CD14-positive monocyte (primary cell): ENCODE measurements around the gene TOMM40. TPM values are rescaled to one million over a fixed set of nuclear protein-coding genes. Genes with fewer than 3 reads are reported as not detected.
A peak's percentile ranks its signal among the peaks of the same experiment; 100 is the strongest.

ENCODE experiments used
- DNase-seq, 3 donors: peaks; one replicate each; pipeline ENCODE4 v3.0.0-alpha.2; 2011 to 2022
- H2AFZ ChIP-seq: 2 replicates; pipeline ENCODE4 v1.6.0; 2012; ENCODE audit warnings: mild to moderate bottlenecking, low read depth, low read length, inconsistent platforms; ENCODE audit not compliant: insufficient read depth, poor library complexity, severe bottlenecking
- H3K27ac ChIP-seq, 2 donors: 1 replicate in 1 of 2; 2 replicates in 1 of 2; pipeline ENCODE4 v1.5.1; 2012 to 2013; ENCODE audit warnings: low read length in 2 of 2, control low read depth in 1 of 2, inconsistent platforms in 1 of 2, low read depth in 1 of 2, mild to moderate bottlenecking in 1 of 2
- H3K27me3 ChIP-seq, 2 donors: one replicate each; pipeline versions ENCODE4 v1.6.0 to v1.6.1; 2011 to 2013; ENCODE audit warnings: low read length in 2 of 2; ENCODE audit not compliant: control insufficient read depth in 2 of 2, insufficient read depth in 2 of 2
- H3K36me3 ChIP-seq, 2 donors: replicated peaks in 1 of 2; 1 replicate in 1 of 2; 2 replicates in 1 of 2; pipeline versions ENCODE4 v1.5.1 to v1.6.1; 2012 to 2013; ENCODE audit warnings: low read length in 2 of 2, control low read depth in 1 of 2, inconsistent platforms in 1 of 2, mild to moderate bottlenecking in 1 of 2; ENCODE audit not compliant: insufficient read depth in 2 of 2, control insufficient read depth in 1 of 2
- H3K4me1 ChIP-seq, 2 donors: 1 replicate in 1 of 2; 2 replicates in 1 of 2; pipeline versions ENCODE4 v1.5.1 to v1.6.1; 2012 to 2013; ENCODE audit warnings: low read length in 2 of 2, control low read depth in 1 of 2, inconsistent platforms in 1 of 2, mild to moderate bottlenecking in 1 of 2, moderate library complexity in 1 of 2; ENCODE audit not compliant: insufficient read depth in 2 of 2, control insufficient read depth in 1 of 2
- H3K4me2 ChIP-seq: replicated peaks from 2 replicates; pipeline ENCODE3; 2012; ENCODE audit warnings: low read length, moderate library complexity, mild to moderate bottlenecking; ENCODE audit not compliant: poor library complexity, severe bottlenecking; ENCODE audit errors: extremely low read depth
- H3K4me3 ChIP-seq, 3 experiments: fragments of 200-600 bp in 1 of 3; sonication (generic) in 1 of 3; replicated peaks in 1 of 3; 1 replicate in 2 of 3; 2 replicates in 1 of 3; pipeline ENCODE4 v1.5.1; 2011 to 2013; ENCODE audit warnings: low read length in 3 of 3, mild to moderate bottlenecking in 3 of 3, control low read depth in 2 of 3, low read depth in 2 of 3, inconsistent platforms in 1 of 3, moderate library complexity in 1 of 3
- H3K79me2 ChIP-seq: 2 replicates; pipeline ENCODE4 v1.6.0; 2012; ENCODE audit warnings: mild to moderate bottlenecking, control low read depth, inconsistent platforms, low read length, moderate library complexity; ENCODE audit not compliant: insufficient read depth
- H3K9ac ChIP-seq: 2 replicates; pipeline ENCODE4 v1.6.0; 2017; ENCODE audit warnings: low read length, mild to moderate bottlenecking; ENCODE audit not compliant: insufficient read depth, poor library complexity, severe bottlenecking
- H3K9me3 ChIP-seq, 2 donors: replicated peaks in 1 of 2; 1 replicate in 1 of 2; 2 replicates in 1 of 2; pipeline versions ENCODE4 v1.5.1 to v1.6.1; 2012 to 2013; ENCODE audit warnings: low read length in 2 of 2, control low read depth in 1 of 2; ENCODE audit not compliant: control insufficient read depth in 1 of 2, insufficient read depth in 1 of 2
- H4K20me1 ChIP-seq: 2 replicates; pipeline ENCODE4 v1.6.0; 2012; ENCODE audit warnings: mild to moderate bottlenecking, low read length, control low read depth, moderate library complexity; ENCODE audit not compliant: insufficient read depth
- H3K27ac Mint-ChIP-seq, 7 donors: one replicate each; pipeline ENCODE4 v1.8.0; 2020; ENCODE audit warnings: mild to moderate bottlenecking in 7 of 7, mixed read lengths in 7 of 7, moderate library complexity in 6 of 7, inconsistent platforms in 2 of 7
- H3K27me3 Mint-ChIP-seq, 3 donors: one replicate each; pipeline ENCODE4 v1.8.0; 2021 to 2022; ENCODE audit warnings: low read depth in 3 of 3, mild to moderate bottlenecking in 3 of 3, mixed read lengths in 3 of 3, moderate library complexity in 3 of 3, inconsistent platforms in 1 of 3
- H3K36me3 Mint-ChIP-seq, 2 donors: one replicate each; pipeline ENCODE4 v1.8.0; 2020; ENCODE audit warnings: mixed read lengths in 2 of 2, inconsistent platforms in 1 of 2, mild to moderate bottlenecking in 1 of 2
- H3K4me1 Mint-ChIP-seq: one replicate; pipeline ENCODE4 v1.8.0; 2020; ENCODE audit warnings: mild to moderate bottlenecking, mixed read lengths
- H3K4me3 Mint-ChIP-seq, 2 donors: one replicate each; pipeline ENCODE4 v1.8.0; 2020; ENCODE audit warnings: mild to moderate bottlenecking in 2 of 2, mixed read lengths in 2 of 2, moderate library complexity in 1 of 2
- H3K9me3 Mint-ChIP-seq, 7 donors: one replicate each; pipeline ENCODE4 v1.8.0; 2020 to 2022; ENCODE audit warnings: mixed read lengths in 7 of 7, mild to moderate bottlenecking in 6 of 7, moderate library complexity in 6 of 7, inconsistent platforms in 2 of 7
- CTCF ChIP-seq: fragments of 200-600 bp; IDR thresholded peaks from one replicate; pipeline ENCODE4 v1.8.0; 2022; ENCODE audit warnings: antibody characterized with exemption, mild to moderate bottlenecking
- WGBS: methylation state at CpG from one replicate; pipeline ENCODE4 v1.1.5; 2013; ENCODE audit warnings: missing lambda C conversion rate; ENCODE audit not compliant: insufficient coverage; 5-methylcytosine and 5-hydroxymethylcytosine counted together
- intact Hi-C, 2 donors: fragments of 100-400 bp; cut with micrococcal nuclease; formaldehyde crosslinking; loops; one replicate each; pipeline versions ENCODE4 v1.15.0 to v1.15.1; 2023
- polyA plus RNA-seq, 3 donors: library from polyadenylated mRNA; depleted of rRNA in 1 of 3; unstranded in 2 of 3; stranded (reverse) in 1 of 3; fragments of 300-500 nt in 2 of 3; fragments of >200 nt in 1 of 3; fragmentation: Illumina TruSeq in 2 of 3; gene quantifications; 1 replicate in 2 of 3; 2 replicates in 1 of 3; pipeline ENCODE4 v1.2.3, GENCODE V29; 2012 to 2021

The TOMM40 gene
- polyA plus RNA-seq, 3 donors: 15.0 to 25.4 (median 16.4) TPM

DNA sequence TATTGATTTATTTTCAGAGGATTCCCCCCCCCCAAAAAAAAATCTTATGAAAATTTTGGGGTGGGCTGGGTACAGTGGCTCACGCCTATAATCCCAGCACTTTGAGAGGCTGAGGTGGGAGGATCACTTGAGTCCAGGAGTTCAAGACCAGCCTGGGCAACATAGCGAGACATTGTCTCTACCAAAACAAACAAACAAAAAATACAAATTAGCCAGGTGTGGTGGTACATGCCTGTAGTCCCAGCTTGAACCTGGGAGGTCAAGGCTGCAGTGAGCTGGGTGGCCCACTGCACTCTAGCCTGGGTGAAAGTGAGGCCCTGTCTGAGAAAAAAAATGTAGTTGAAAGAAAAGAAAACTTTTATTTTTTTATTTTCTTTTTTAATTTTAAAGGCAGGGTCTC is 27.1 kb upstream of the TOMM40 start:
- H3K27me3 ChIP-seq: no peaks in the 10 kb centered on the region
- no peak overlapping the region for H3K27ac ChIP-seq
- H3K36me3 Mint-ChIP-seq: peaks cover 7 to 46% of the 10 kb centered on the region in 2 donors
- H3K27ac Mint-ChIP-seq: no peak overlapping the region
- intact Hi-C loops: no loop called here
- H3K36me3 ChIP-seq: no peaks in the 10 kb centered on the region
- H3K9me3 Mint-ChIP-seq: peaks cover 0 to 5% (median 2%) of the 10 kb centered on the region in 7 donors
- no peak overlapping the region for H3K4me3 Mint-ChIP-seq
- H3K9ac ChIP-seq: no peak overlapping the region
- H3K4me3 ChIP-seq: no peak overlapping the region
- no peak overlapping the region for H2AFZ ChIP-seq
- H3K4me2 ChIP-seq: no peak overlapping the region
- peaks cover 21% of the 10 kb centered on the region for H3K4me1 Mint-ChIP-seq
- DNase-seq: no peak
- TF ChIP-seq CTCF: no peak
- no peaks in the 10 kb centered on the region for H3K9me3 ChIP-seq
- no peaks in the 10 kb centered on the region for H4K20me1 ChIP-seq
- H3K79me2 ChIP-seq: no peaks in the 10 kb centered on the region
- H3K27me3 Mint-ChIP-seq: peaks cover 0 to 5% (median 3%) of the 10 kb centered on the region in 3 donors
- WGBS: no CpG with 5 or more reads among the region's 2 CpGs
- peaks cover 12 to 18% of the 10 kb centered on the region in 2 donors for H3K4me1 ChIP-seq

GRCh38 chr19:44865196-44865767 is 25.8 kb upstream of the TOMM40 start:
- Histone ChIP-seq H3K27ac (no peak overlapping the region), H3K4me2 (no peak overlapping the region), H3K4me3 (no peak overlapping the region), H3K36me3 (no peaks in the 10 kb centered on the region), H3K4me1 (peaks cover 25 to 31% of the 10 kb centered on the region in 2 donors), H3K79me2 (no peaks in the 10 kb centered on the region), H3K9ac (no peak overlapping the region), H3K9me3 (no peaks in the 10 kb centered on the region), H2AFZ (no peak overlapping the region), H4K20me1 (no peaks in the 10 kb centered on the region), H3K27me3 (no peaks in the 10 kb centered on the region)
- H3K27ac Mint-ChIP-seq: peak overlapping the region in 1 of 7 donors; percentile 23
- intact Hi-C loops: no loop called here
- 98% methylated on average over 23 of the region's 27 CpGs for WGBS
- H3K9me3 Mint-ChIP-seq: peaks cover 0 to 5% (median 2%) of the 10 kb centered on the region in 7 donors
- H3K36me3 Mint-ChIP-seq: peaks cover 7 to 37% of the 10 kb centered on the region in 2 donors
- H3K4me3 Mint-ChIP-seq: no peak overlapping the region
- no peak for DNase-seq
- H3K27me3 Mint-ChIP-seq: peaks cover 0 to 5% (median 4%) of the 10 kb centered on the region in 3 donors
- H3K4me1 Mint-ChIP-seq: peaks cover 32% of the 10 kb centered on the region
- TF ChIP-seq CTCF: no peak
